Right lobe of liver (tissue), 6 donors: ENCODE measurements around the gene CFI. TPM values are rescaled to one million over a fixed set of nuclear protein-coding genes. Genes with fewer than 3 reads are reported as not detected.
"Not testable (repeated sequence)": the region's sequence is repeated elsewhere in the genome, so short reads cannot be mapped to it uniquely, and the experiment has no call there.

Experiments
- ATAC-seq, 4 donors: fragments of 200-7000 bp; cut with Tn5 transposase; one replicate each; pipeline ENCODE4 v1.9.1; 2020; ENCODE audit warnings: mild to moderate bottlenecking in 4 of 4, moderate library complexity in 4 of 4
- DNase-seq, 3 donors: peaks; one replicate each; pipeline ENCODE4 v3.0.0-alpha.2; 2020
- H3K27ac ChIP-seq, 3 donors: fragments of 200-600 bp; one replicate each; pipeline ENCODE4 v1.8.0; 2022
- H3K27me3 ChIP-seq, 2 donors: fragments of 200-600 bp; one replicate each; pipeline ENCODE4 v1.8.0; 2022
- H3K36me3 ChIP-seq, 4 donors: fragments of 200-600 bp; sonication (generic) in 1 of 4; one replicate each; pipeline versions ENCODE4 v1.5.1 to v1.8.0; 2017 to 2022; ENCODE audit warnings: control low read depth in 1 of 4
- H3K4me1 ChIP-seq, 4 donors: fragments of 200-600 bp; sonication (generic) in 1 of 4; one replicate each; pipeline versions ENCODE4 v1.5.1 to v1.8.0; 2017 to 2022; ENCODE audit warnings: control low read depth in 1 of 4
- H3K4me3 ChIP-seq, 3 donors: fragments of 200-600 bp; one replicate each; pipeline ENCODE4 v1.8.0; 2022
- H3K9me3 ChIP-seq, 4 donors: fragments of 200-600 bp; sonication (generic) in 1 of 4; one replicate each; pipeline versions ENCODE4 v1.5.1 to v1.8.0; 2017 to 2022; ENCODE audit warnings: control low read depth in 1 of 4
- CTCF ChIP-seq, 4 donors: fragments of 200-600 bp in 3 of 4; fragments of 450-650 bp in 1 of 4; IDR thresholded peaks; one replicate each; pipeline versions ENCODE4 v1.5.1 to v1.8.0; 2016 to 2022; ENCODE audit warnings: antibody characterized with exemption in 4 of 4, mild to moderate bottlenecking in 2 of 4
- POLR2A ChIP-seq: fragments of 450-650 bp; IDR thresholded peaks from one replicate; pipeline ENCODE4 v1.6.1; 2017; ENCODE audit warnings: antibody characterized with exemption, mild to moderate bottlenecking
- WGBS: methylation state at CpG from one replicate; pipeline ENCODE4 v1.1.6; 2018; ENCODE audit warnings: low coverage, low lambda C conversion rate; ENCODE audit not compliant: insufficient coverage; ENCODE audit errors: missing lambda C conversion rate; 5-methylcytosine and 5-hydroxymethylcytosine counted together
- intact Hi-C, 2 donors: fragments of 100-400 bp; cut with DNase I; formaldehyde crosslinking; loops; one replicate each; pipeline versions ENCODE4 v1.11.2 to v1.14.1; 2022
- total RNA-seq, 6 experiments: library from RNA; depleted of rRNA in 2 of 6; stranded (reverse); fragments of >200 nt in 2 of 6; fragmentation: NEBNext Ultra II Directional in 3 of 6; extraction: Animal tissue kit (Norgen Biotek cat#: 25700) in 3 of 6; gene quantifications; one replicate each; pipeline versions ENCODE4 v1.1.0 to v1.2.4, GENCODE V29; 2016 to 2023
- donor health status: DM: no; HTN: yes; CAD: no.
- donor health status: DM: no; HTN: no; CAD: no.
- donor health status: DM: no; HTN: no; CAD: no.
- donor health status: DM: no; HTN: yes; CAD: no.
- donor health status: DM: no; HTN: yes; CAD: no.

CFI gene
- total RNA-seq, 6 experiments from 2014 or later, result 316 to 610 (median 469) TPM

- ATAC-seq (no peak), DNase-seq (no peak)
- Histone ChIP-seq H3K27ac (no peak overlapping the region), H3K4me3 (no peak overlapping the region), H3K27me3 (no peaks in the 10 kb centered on the region), H3K36me3 (no peaks in the 10 kb centered on the region), H3K9me3 (no peaks in the 10 kb centered on the region), H3K4me1 (peaks cover 0 to 20% (median 0%) of the 10 kb centered on the region in 4 donors)
- 67% methylated on average over 1 of the region's 6 CpGs for WGBS
- TF ChIP-seq CTCF (IDR thresholded peaks at IDR 0.05) (no peak), POLR2A (no peak)
- intact Hi-C loops, result no loop called here
Measured at GRCh38 chr4:109795059-109795458, 6.7 kb downstream of the CFI start.

GRCh38 chr4:109787807-109788206 lies 14.0 kb downstream of the CFI start:
- intact Hi-C loops, result no loop called here
- Histone ChIP-seq H3K27ac (no peak overlapping the region), H3K4me3 (no peak overlapping the region), H3K27me3 (no peaks in the 10 kb centered on the region), H3K36me3 (no peaks in the 10 kb centered on the region), H3K9me3 (no peaks in the 10 kb centered on the region), H3K4me1 (no peaks in the 10 kb centered on the region)
- WGBS, result 88% methylated on average over 1 of the region's 1 CpG
- DNase-seq (no peak), ATAC-seq (no peak)
- TF ChIP-seq POLR2A (no peak), CTCF (IDR thresholded peaks at IDR 0.05) (no peak)

- no peaks in the 10 kb centered on the region for H3K36me3 ChIP-seq
- no peaks in the 10 kb centered on the region for H3K9me3 ChIP-seq
- no peak for DNase-seq
- H3K27me3 ChIP-seq, result no peaks in the 10 kb centered on the region
- no peak for TF ChIP-seq CTCF (IDR thresholded peaks at IDR 0.05)
- TF ChIP-seq POLR2A, result no peak
- no peak for ATAC-seq
- no peak overlapping the region for H3K4me3 ChIP-seq
- WGBS, result 85% methylated on average over 1 of the region's 1 CpG
- no peaks in the 10 kb centered on the region for H3K4me1 ChIP-seq
- intact Hi-C loops, result no loop called here
- no peak overlapping the region for H3K27ac ChIP-seq
Measured at GRCh38 chr4:109786846-109787245, 15.0 kb downstream of the CFI start.

- H3K36me3 ChIP-seq, intact Hi-C loops, ATAC-seq, H3K27ac ChIP-seq, H3K4me3 ChIP-seq, DNase-seq, H3K9me3 ChIP-seq, H3K27me3 ChIP-seq, H3K4me1 ChIP-seq: not testable (repeated sequence)
- 64% methylated on average over 2 of the region's 2 CpGs for WGBS
Measured at GRCh38 chr4:109782092-109782491, 19.7 kb downstream of the CFI start.

- intact Hi-C loops, result no loop called here
- TF ChIP-seq POLR2A, result no peak
- no peak for TF ChIP-seq CTCF (IDR thresholded peaks at IDR 0.05)
- ATAC-seq (peak in 2 of 4 donors; percentile 32 to 46), DNase-seq (no peak)
- Histone ChIP-seq H3K27me3 (no peaks in the 10 kb centered on the region), H3K4me3 (no peak overlapping the region), H3K36me3 (peaks cover 0 to 24% (median 10%) of the 10 kb centered on the region in 4 donors), H3K4me1 (peaks cover 0 to 20% (median 5%) of the 10 kb centered on the region in 4 donors), H3K27ac (no peak overlapping the region), H3K9me3 (no peaks in the 10 kb centered on the region)
- 56% methylated on average over 5 of the region's 5 CpGs for WGBS
Measured at GRCh38 chr4:109764789-109765402, 36.9 kb downstream of the CFI start.
